Duodenal mucosa (tissue), 2 donors: ENCODE results near the gene SHH.
A peak's percentile ranks its signal among the peaks of the same experiment; 100 is the strongest.

Experiments used
- H3K27ac ChIP-seq: one replicate; pipeline ENCODE4 v1.7.0; 2013; ENCODE audit warnings: low read depth, low read length
- H3K27me3 ChIP-seq, 2 donors: one replicate each; pipeline ENCODE4 v1.7.0; 2013; ENCODE audit warnings: low read length in 2 of 2, control low read depth in 1 of 2; ENCODE audit not compliant: insufficient read depth in 2 of 2, control insufficient read depth in 1 of 2
- H3K36me3 ChIP-seq, 2 donors: one replicate each; pipeline ENCODE4 v1.7.0; 2013; ENCODE audit warnings: low read length in 2 of 2, control low read depth in 1 of 2; ENCODE audit not compliant: insufficient read depth in 2 of 2, control insufficient read depth in 1 of 2
- H3K4me1 ChIP-seq, 2 donors: one replicate each; pipeline ENCODE4 v1.7.0; 2013; ENCODE audit warnings: low read length in 2 of 2, control low read depth in 1 of 2; ENCODE audit not compliant: insufficient read depth in 2 of 2, control insufficient read depth in 1 of 2
- H3K4me3 ChIP-seq, 2 donors: one replicate each; pipeline ENCODE4 v1.7.0; 2013; ENCODE audit warnings: low read length in 2 of 2, low read depth in 1 of 2
- H3K9ac ChIP-seq, 2 donors: one replicate each; pipeline ENCODE4 v1.7.0; 2013; ENCODE audit warnings: low read length in 2 of 2, low read depth in 1 of 2
- H3K9me3 ChIP-seq, 2 donors: one replicate each; pipeline ENCODE4 v1.7.0; 2013; ENCODE audit warnings: low read length in 2 of 2, control low read depth in 1 of 2; ENCODE audit not compliant: control insufficient read depth in 1 of 2

The SHH gene

GRCh38 chr7:155834486-155835048 is 22.3 kb upstream of the SHH start:
- no peak overlapping the region for H3K4me3 ChIP-seq
- no peaks in the 10 kb centered on the region for H3K27me3 ChIP-seq
- H3K36me3 ChIP-seq: no peaks in the 10 kb centered on the region
- H3K27ac ChIP-seq: no peak overlapping the region
- no peaks in the 10 kb centered on the region for H3K9me3 ChIP-seq
- no peaks in the 10 kb centered on the region for H3K4me1 ChIP-seq
- no peak overlapping the region for H3K9ac ChIP-seq

- no peaks in the 10 kb centered on the region for H3K9me3 ChIP-seq
- no peaks in the 10 kb centered on the region for H3K4me1 ChIP-seq
- no peak overlapping the region for H3K4me3 ChIP-seq
- H3K27me3 ChIP-seq: no peaks in the 10 kb centered on the region
- no peak overlapping the region for H3K9ac ChIP-seq
- H3K36me3 ChIP-seq: no peaks in the 10 kb centered on the region
- H3K27ac ChIP-seq: no peak overlapping the region
Observed at GRCh38 chr7:155833651-155834050, 21.4 kb upstream of the SHH start.

GRCh38 chr7:155832581-155832981 is 20.3 kb upstream of the SHH start:
- H3K27me3 ChIP-seq: no peaks in the 10 kb centered on the region
- H3K36me3 ChIP-seq: no peaks in the 10 kb centered on the region
- H3K9ac ChIP-seq: no peak overlapping the region
- H3K4me3 ChIP-seq: no peak overlapping the region
- H3K4me1 ChIP-seq: peaks cover 0 to 4% of the 10 kb centered on the region in 2 donors
- H3K27ac ChIP-seq: no peak overlapping the region
- H3K9me3 ChIP-seq: no peaks in the 10 kb centered on the region

DNA sequence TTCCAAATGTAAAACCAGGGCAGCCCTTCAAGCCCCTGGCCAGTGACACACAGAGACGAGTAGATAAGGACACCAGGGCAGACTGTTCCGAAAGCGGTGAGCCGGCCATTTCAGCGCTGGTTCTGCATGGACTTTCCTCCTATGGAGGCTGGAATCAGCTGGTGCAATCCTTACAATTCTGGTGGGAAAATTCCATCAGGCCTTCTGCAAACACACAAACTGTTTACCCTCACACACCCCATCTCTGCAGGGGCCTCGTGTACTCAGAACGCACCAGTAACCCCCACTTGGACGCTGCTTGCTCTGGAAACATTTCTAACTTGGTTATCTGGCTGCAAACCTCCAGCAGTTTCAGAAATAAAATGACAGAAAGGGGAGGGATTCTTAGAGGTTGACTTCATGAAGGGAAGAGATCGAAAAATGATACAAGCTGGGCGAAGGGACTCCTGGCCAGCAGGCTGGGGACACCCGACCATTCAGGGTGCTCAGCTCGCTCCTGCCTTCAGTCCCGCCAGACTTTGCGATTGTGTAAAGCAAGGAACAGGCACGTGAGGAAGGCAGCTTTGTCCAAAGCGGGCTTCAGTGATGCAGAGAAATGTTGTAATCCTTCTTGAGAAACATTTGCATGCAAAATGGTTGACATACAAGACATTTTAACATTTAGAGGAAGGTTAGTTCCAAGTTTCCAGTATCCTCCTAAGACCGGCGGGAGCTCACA is 19.7 kb upstream of the SHH start:
- peaks cover 0 to 4% of the 10 kb centered on the region in 2 donors for H3K4me1 ChIP-seq
- no peaks in the 10 kb centered on the region for H3K9me3 ChIP-seq
- no peak overlapping the region for H3K9ac ChIP-seq
- no peak overlapping the region for H3K4me3 ChIP-seq
- no peaks in the 10 kb centered on the region for H3K36me3 ChIP-seq
- no peaks in the 10 kb centered on the region for H3K27me3 ChIP-seq
- no peak overlapping the region for H3K27ac ChIP-seq

GRCh38 chr7:155830961-155831806 is 18.9 kb upstream of the SHH start:
- Histone ChIP-seq H3K4me3 (no peak overlapping the region), H3K27ac (no peak overlapping the region), H3K27me3 (no peaks in the 10 kb centered on the region)

GRCh38 chr7:155829796-155830470 is 17.7 kb upstream of the SHH start:
- no peak overlapping the region for H3K9ac ChIP-seq

More at GRCh38 chr7:155830961-155831806, 18.9 kb upstream of the SHH start:
- Histone ChIP-seq H3K36me3 (no peaks in the 10 kb centered on the region), H3K9me3 (no peaks in the 10 kb centered on the region), H3K4me1 (peaks cover 0 to 4% of the 10 kb centered on the region in 2 donors), H3K9ac (no peak overlapping the region)

GRCh38 chr7:155825336-155825735 is 13.1 kb upstream of the SHH start:
- Histone ChIP-seq H3K9me3 (no peaks in the 10 kb centered on the region), H3K4me3 (no peak overlapping the region), H3K36me3 (no peaks in the 10 kb centered on the region), H3K27ac (no peak overlapping the region), H3K9ac (no peak overlapping the region), H3K27me3 (no peaks in the 10 kb centered on the region), H3K4me1 (peaks cover 12 to 17% of the 10 kb centered on the region in 2 donors)

More at GRCh38 chr7:155829796-155830470, 17.7 kb upstream of the SHH start:
- Histone ChIP-seq H3K27ac (no peak overlapping the region), H3K36me3 (no peaks in the 10 kb centered on the region), H3K4me3 (no peak overlapping the region), H3K9me3 (no peaks in the 10 kb centered on the region), H3K4me1 (peaks cover 5 to 11% of the 10 kb centered on the region in 2 donors), H3K27me3 (no peaks in the 10 kb centered on the region)

- no peaks in the 10 kb centered on the region for H3K27me3 ChIP-seq
Observed at GRCh38 chr7:155824227-155824886, 12.1 kb upstream of the SHH start.

DNA sequence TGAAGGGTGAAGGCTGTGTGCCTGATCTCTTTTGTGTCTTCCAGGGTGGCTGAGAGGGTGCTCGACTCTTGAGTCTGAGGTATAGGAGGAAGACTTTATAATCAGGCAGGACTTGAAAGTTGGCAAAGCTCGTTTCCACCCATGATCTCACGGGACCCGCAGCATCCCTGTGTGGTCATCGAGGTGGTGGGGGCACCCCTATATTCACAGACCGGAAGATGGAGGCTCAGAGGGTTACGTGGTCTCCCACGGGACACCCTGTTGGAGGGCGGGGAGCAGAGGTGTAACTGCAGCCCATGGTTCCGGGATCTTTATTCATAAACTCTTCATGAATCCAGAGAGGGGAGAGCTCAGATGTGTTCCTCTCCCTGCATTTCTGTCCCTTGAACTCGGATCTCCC is 9.6 kb upstream of the SHH start:
- Histone ChIP-seq H3K9ac (no peak overlapping the region), H3K9me3 (no peaks in the 10 kb centered on the region), H3K36me3 (no peaks in the 10 kb centered on the region), H3K27ac (no peak overlapping the region), H3K4me3 (no peak overlapping the region), H3K27me3 (no peaks in the 10 kb centered on the region), H3K4me1 (peaks cover 12 to 13% of the 10 kb centered on the region in 2 donors)

More at GRCh38 chr7:155824227-155824886, 12.1 kb upstream of the SHH start:
- Histone ChIP-seq H3K36me3 (no peaks in the 10 kb centered on the region), H3K4me1 (peaks cover 12 to 17% of the 10 kb centered on the region in 2 donors), H3K9ac (no peak overlapping the region), H3K9me3 (no peaks in the 10 kb centered on the region), H3K27ac (no peak overlapping the region), H3K4me3 (peak overlapping the region in 1 of 2 donors; percentile 17)
